A549 (cell line): ENCODE results near the gene OR13G1. TPM values are rescaled to one million over a fixed set of nuclear protein-coding genes. Genes with fewer than 3 reads are reported as not detected.

Source experiments
- ATAC-seq, 2 experiments: fragments of 200-7000 bp in 1 of 2; fragments of >200 bp in 1 of 2; cut with Nextera tagmentation in 1 of 2; cut with Tn5 transposase in 1 of 2; 3 replicates each; pipeline versions ENCODE4 v1.8.0 to v1.9.1; 2018 to 2020; ENCODE audit warnings: mild to moderate bottlenecking in 1 of 2, moderate library complexity in 1 of 2
- CTCF ChIA-PET: fragments of 300-600 bp; sonication (Branson Sonifier 250); formaldehyde crosslinking; extraction: SDS; loops from one replicate; lab custom pipeline; 2021; ENCODE audit warnings: antibody characterized with exemption, inconsistent platforms; lab: Yijun Ruan, JAX
- POLR2A ChIA-PET: fragments of 350-600 bp; formaldehyde crosslinking; extraction: SDS; loops from one replicate; lab custom pipeline; 2021; ENCODE audit warnings: antibody characterized with exemption, inconsistent platforms; lab: Yijun Ruan, JAX
- DNase-seq, 2 experiments: peaks; one replicate each; pipeline versions ENCODE4 v3.0.0 to v3.0.0-alpha.2; 2011 to 2016; ENCODE audit warnings: low read depth in 1 of 2, low spot score in 1 of 2
- FAIRE-seq: peaks from 2 replicates; lab custom pipeline; 2011; peaks lifted over from hg19 to GRCh38; lab: Jason Lieb, UNC
- H3K27ac ChIP-seq, 2 experiments: fragments of >200 bp; sonication (Bioruptor Twin); formaldehyde crosslinking; 3 replicates each; pipeline ENCODE4 v1.5.1; 2016 to 2017
- H3K4me1 ChIP-seq: fragments of >200 bp; sonication (Bioruptor Twin); formaldehyde crosslinking; 3 replicates; pipeline ENCODE4 v1.6.1; 2016
- H3K4me2 ChIP-seq: fragments of >200 bp; sonication (Bioruptor Twin); formaldehyde crosslinking; 3 replicates; pipeline ENCODE4 v1.6.1; 2016
- H3K4me3 ChIP-seq: fragments of >200 bp; sonication (Bioruptor Twin); formaldehyde crosslinking; 3 replicates; pipeline ENCODE4 v1.5.1; 2016
- H3K9me3 ChIP-seq: fragments of >200 bp; sonication (Bioruptor Twin); formaldehyde crosslinking; 3 replicates; pipeline ENCODE4 v1.6.1; 2016
- BHLHE40 ChIP-seq: IDR thresholded peaks from 2 replicates; pipeline ENCODE4 v1.6.1; 2012; ENCODE audit warnings: low read depth, low read length, inconsistent platforms
- CTCF ChIP-seq: fragments of >200 bp; sonication (Bioruptor Twin); formaldehyde crosslinking; IDR thresholded peaks from 3 replicates; pipeline ENCODE4 v1.5.1; 2016
- EHMT2 ChIP-seq: fragments of 200-600 bp; sonication (generic); IDR thresholded peaks from 2 replicates; pipeline ENCODE4 v1.6.1; 2016; ENCODE audit warnings: antibody characterized with exemption, low read depth, mild to moderate bottlenecking, moderate library complexity
- EP300 ChIP-seq, 2 experiments: fragments of >200 bp; sonication (Bioruptor Twin); formaldehyde crosslinking; IDR thresholded peaks; 2 replicates in 1 of 2; 3 replicates in 1 of 2; pipeline ENCODE4 v1.6.1; 2016 to 2017
- ESRRA ChIP-seq: fragments of 150-350 bp; IDR thresholded peaks from 2 replicates; pipeline ENCODE4 v1.6.1; 2014; ENCODE audit warnings: mild to moderate bottlenecking, low read length, borderline replicate concordance
- FOSL2 ChIP-seq, 2 experiments: fragments of 450-650 bp in 1 of 2; fragments of >200 bp in 1 of 2; sonication (Bioruptor Twin) in 1 of 2; formaldehyde crosslinking; IDR thresholded peaks; 2 replicates each; pipeline versions ENCODE4 v1.5.0 to v1.6.1; 2016 to 2020; ENCODE audit warnings: mild to moderate bottlenecking in 1 of 2, moderate library complexity in 1 of 2
- HOXB5 ChIP-seq: fragments of 250-450 bp; sonication (Bioruptor Pico); IDR thresholded peaks from 2 replicates; pipeline ENCODE4 v1.5.0; 2020; ENCODE audit warnings: mild to moderate bottlenecking, moderate library complexity
- JUN ChIP-seq, 2 experiments: fragments of >200 bp; sonication (Bioruptor Twin); formaldehyde crosslinking; IDR thresholded peaks; 2 replicates in 1 of 2; 3 replicates in 1 of 2; pipeline ENCODE4 v1.6.1; 2016 to 2017
- JUNB ChIP-seq: fragments of >200 bp; sonication (Bioruptor Twin); formaldehyde crosslinking; IDR thresholded peaks from 2 replicates; pipeline ENCODE4 v1.6.1; 2016
- KDM5A ChIP-seq: fragments of 200-600 bp; sonication (generic); IDR thresholded peaks from 2 replicates; pipeline ENCODE4 v1.6.1; 2016; ENCODE audit warnings: antibody characterized with exemption, mild to moderate bottlenecking
- MAFK ChIP-seq: fragments of 450-650 bp; IDR thresholded peaks from 2 replicates; pipeline ENCODE4 v1.6.1; 2014; ENCODE audit not compliant: partially characterized antibody
- MAZ ChIP-seq: fragments of 150-350 bp; IDR thresholded peaks from 2 replicates; pipeline ENCODE4 v1.6.1; 2014; ENCODE audit warnings: antibody characterized with exemption, low read depth, low read length, borderline replicate concordance
- NFE2L2 ChIP-seq: fragments of 150-350 bp; conservative IDR thresholded peaks from 2 replicates; pipeline ENCODE4 v1.6.1; 2014; ENCODE audit warnings: low read length
- NPAS2 ChIP-seq: fragments of 250-450 bp; sonication (Bioruptor Pico); IDR thresholded peaks from 2 replicates; pipeline ENCODE4 v1.8.0; 2022; ENCODE audit warnings: mild to moderate bottlenecking, moderate library complexity, borderline replicate concordance
- POLR2AphosphoS2 ChIP-seq: conservative IDR thresholded peaks from 2 replicates; pipeline ENCODE4 v1.6.1; 2012; ENCODE audit warnings: low read length, improper control_type of control experiment, inconsistent platforms
- RAD21 ChIP-seq, 2 experiments: fragments of >200 bp in 1 of 2; sonication (Bioruptor Twin) in 1 of 2; formaldehyde crosslinking in 1 of 2; IDR thresholded peaks in 1 of 2; conservative IDR thresholded peaks in 1 of 2; 2 replicates in 1 of 2; 3 replicates in 1 of 2; pipeline ENCODE4 v1.6.1; 2012 to 2018; ENCODE audit warnings: inconsistent platforms in 1 of 2
- RARB ChIP-seq: fragments of 250-450 bp; sonication (Bioruptor Pico); IDR thresholded peaks from 2 replicates; pipeline ENCODE4 v1.8.0; 2021; ENCODE audit warnings: mild to moderate bottlenecking, moderate library complexity
- REST ChIP-seq: fragments of 200-600 bp; sonication (generic); IDR thresholded peaks from 2 replicates; pipeline ENCODE4 v1.6.1; 2016; ENCODE audit warnings: antibody characterized with exemption, mild to moderate bottlenecking, moderate library complexity
- RFX5 ChIP-seq: fragments of 450-650 bp; IDR thresholded peaks from 2 replicates; pipeline ENCODE4 v1.7.1; 2014; ENCODE audit warnings: antibody characterized with exemption, mild to moderate bottlenecking, moderate library complexity
- SMC3 ChIP-seq: fragments of >200 bp; sonication (Bioruptor Twin); formaldehyde crosslinking; IDR thresholded peaks from 3 replicates; pipeline ENCODE4 v1.6.1; 2018; ENCODE audit warnings: inconsistent platforms
- TP53 ChIP-seq: fragments of 250-450 bp; sonication (Bioruptor Pico); IDR thresholded peaks from 2 replicates; pipeline ENCODE4 v1.5.0; 2021; ENCODE audit warnings: mild to moderate bottlenecking, moderate library complexity
- WGBS: methylation state at CpG from one replicate; pipeline ENCODE4 v1.1.6; 2017; ENCODE audit errors: missing lambda C conversion rate; 5-methylcytosine and 5-hydroxymethylcytosine counted together
- polyA minus RNA-seq: library from RNA; depleted of rRNA, polyadenylated mRNA; stranded (reverse); fragments of >200 nt; gene quantifications from 2 replicates; pipeline ENCODE4 v1.2.3, GENCODE V29; 2011; rRNA and poly(A)+ RNA removed
- polyA plus RNA-seq, 4 experiments: library from polyadenylated mRNA; depleted of rRNA in 3 of 4; stranded (reverse); fragments of >200 nt; fragmentation: RNase III in 1 of 4; extraction: RNeasy Plus Mini Kit Qiagen cat#74134 plus additional on column Dnase treatment in 1 of 4; gene quantifications; 2 replicates in 3 of 4; 3 replicates in 1 of 4; pipeline ENCODE4 v1.2.3, GENCODE V29; 2011 to 2017
- TF ChIP-seq, protein P1 (sequence below): fragments of 250-450 bp; sonication (Bioruptor Pico); IDR thresholded peaks from 2 replicates; pipeline ENCODE4 v1.5.0; 2020; ENCODE audit warnings: low read depth, mild to moderate bottlenecking, moderate library complexity
- TF ChIP-seq, protein P2 (sequence below): fragments of >200 bp; sonication (Bioruptor Twin); formaldehyde crosslinking; IDR thresholded peaks from 3 replicates; pipeline ENCODE4 v1.6.1; 2016
- TF ChIP-seq, protein P3 (sequence below): fragments of 450-650 bp; IDR thresholded peaks from 2 replicates; pipeline ENCODE4 v1.6.1; 2014; ENCODE audit warnings: antibody characterized with exemption

The OR13G1 gene
- polyA plus RNA-seq (2011; rRNA removed) = not detected in 2 replicates
- not detected in 2 replicates for polyA plus RNA-seq (2012; cell fraction: cytosol; rRNA removed)
- polyA plus RNA-seq (2012; cell fraction: nucleus; rRNA removed) = not detected in 2 replicates
- polyA plus RNA-seq (2017; fragmentation: RNase III; extraction: RNeasy Plus Mini Kit Qiagen cat#74134 plus additional on column Dnase treatment) = not detected in 3 replicates
- polyA minus RNA-seq = not detected in 2 replicates

DNA sequence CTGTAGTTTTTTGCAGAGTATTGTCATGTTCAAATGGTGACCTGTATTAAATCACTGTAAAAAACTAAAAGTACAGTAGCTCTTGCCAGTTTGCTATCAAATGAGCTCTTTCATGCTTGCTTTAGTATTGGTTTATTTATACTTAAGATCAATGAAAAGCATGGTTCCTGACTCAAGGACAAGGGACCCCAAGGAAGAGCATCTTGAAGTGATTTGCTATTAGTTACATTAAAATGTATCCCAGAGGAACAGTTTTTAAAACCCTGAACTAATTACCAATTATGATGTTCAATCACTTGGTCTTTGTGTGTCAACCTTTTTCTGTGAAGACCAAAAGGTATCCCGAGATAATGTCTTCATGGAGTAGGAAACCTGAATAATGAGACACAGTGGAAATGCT, at the start of gene OR13G1:
TSS of gene OR13G1 (minus strand) at position 101 of the 400 bp plus-strand sequence. CDS start 6,698 bp downstream, outside the sequence.
- Histone ChIP-seq H3K27ac (no peak within 1 kb of the TSS), H3K9me3 (peaks cover 6% of the 10 kb centered on the region; the same call in 1 of the 3 replicates), H3K4me2 (no peak within 1 kb of the TSS), H3K4me3 (no peak within 1 kb of the TSS), H3K4me1 (no peaks in the 10 kb centered on the region)
- CTCF ChIA-PET = no interaction called here
- WGBS = 4% methylated on average over 1 of the region's 1 CpG
- FAIRE-seq = no peak
- no peak for TF ChIP-seq REST
- no peak for TF ChIP-seq HOXB5
- TF ChIP-seq JUN (IDR thresholded peaks at IDR 0.05) = no peak
- no peak for TF ChIP-seq KDM5A
- TF ChIP-seq EP300 (IDR thresholded peaks at IDR 0.05) = no peak
- TF ChIP-seq, protein P1, sequence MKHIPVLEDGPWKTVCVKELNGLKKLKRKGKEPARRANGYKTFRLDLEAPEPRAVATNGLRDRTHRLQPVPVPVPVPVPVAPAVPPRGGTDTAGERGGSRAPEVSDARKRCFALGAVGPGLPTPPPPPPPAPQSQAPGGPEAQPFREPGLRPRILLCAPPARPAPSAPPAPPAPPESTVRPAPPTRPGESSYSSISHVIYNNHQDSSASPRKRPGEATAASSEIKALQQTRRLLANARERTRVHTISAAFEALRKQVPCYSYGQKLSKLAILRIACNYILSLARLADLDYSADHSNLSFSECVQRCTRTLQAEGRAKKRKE (CRISPR knock-in tag) = no peak
- TF ChIP-seq MAZ = no peak
- no peak for DNase-seq
- POLR2A ChIA-PET = no interaction called here
- ATAC-seq = no peak

DNA sequence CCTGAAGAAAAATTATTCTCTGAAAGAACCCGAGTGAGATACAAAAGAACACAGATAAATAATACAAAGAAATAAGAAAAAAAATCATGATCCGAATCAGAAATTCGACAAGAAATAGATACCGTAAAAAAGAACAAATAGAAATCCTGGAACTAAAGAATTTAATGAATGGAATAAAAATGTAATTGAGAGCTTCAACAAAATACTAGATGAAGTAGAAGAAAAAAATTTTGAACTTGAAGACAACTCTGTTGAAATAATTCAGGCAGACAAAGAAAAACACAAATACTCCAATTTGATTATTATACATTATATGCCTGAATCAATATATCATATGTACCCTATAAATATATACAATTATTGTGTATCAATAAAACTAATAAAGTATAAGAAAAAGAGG, 41.7 kb upstream of the OR13G1 start:
- 3% methylated on average over 4 of the region's 4 CpGs for WGBS
- FAIRE-seq = no peak
- CTCF ChIA-PET = no interaction called here

More for the DNA sequence above, 41.7 kb upstream of the OR13G1 start:
- Histone ChIP-seq H3K27ac (no peak overlapping the region), H3K4me3 (no peak overlapping the region), H3K4me1 (no peaks in the 10 kb centered on the region), H3K9me3 (no peaks in the 10 kb centered on the region)
- DNase-seq = no peak
- ATAC-seq = no peak
- TF ChIP-seq NFE2L2 (no peak), TP53 (CRISPR knock-in tag) (no peak), JUNB (no peak), RFX5 (no peak), RAD21 (conservative IDR thresholded peaks at IDR 0.05 in 1 of 2, IDR thresholded peaks at IDR 0.05 in 1 of 2) (no peak), CTCF (no peak), FOSL2 (IDR thresholded peaks at IDR 0.05) (no peak), FOSL2 (CRISPR knock-in tag; IDR thresholded peaks at IDR 0.05) (no peak), RARB (no peak), SMC3 (no peak), POLR2AphosphoS2 (no peak), KDM5A (no peak), MAFK (no peak), BHLHE40 (no peak), NPAS2 (no peak), EHMT2 (no peak), HOXB5 (no peak), ESRRA (no peak)
- TF ChIP-seq, protein P2, sequence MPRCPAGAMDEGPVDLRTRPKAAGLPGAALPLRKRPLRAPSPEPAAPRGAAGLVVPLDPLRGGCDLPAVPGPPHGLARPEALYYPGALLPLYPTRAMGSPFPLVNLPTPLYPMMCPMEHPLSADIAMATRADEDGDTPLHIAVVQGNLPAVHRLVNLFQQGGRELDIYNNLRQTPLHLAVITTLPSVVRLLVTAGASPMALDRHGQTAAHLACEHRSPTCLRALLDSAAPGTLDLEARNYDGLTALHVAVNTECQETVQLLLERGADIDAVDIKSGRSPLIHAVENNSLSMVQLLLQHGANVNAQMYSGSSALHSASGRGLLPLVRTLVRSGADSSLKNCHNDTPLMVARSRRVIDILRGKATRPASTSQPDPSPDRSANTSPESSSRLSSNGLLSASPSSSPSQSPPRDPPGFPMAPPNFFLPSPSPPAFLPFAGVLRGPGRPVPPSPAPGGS = no peak
- TF ChIP-seq, protein P1 (CRISPR knock-in tag) = no peak
- TF ChIP-seq, protein P3, sequence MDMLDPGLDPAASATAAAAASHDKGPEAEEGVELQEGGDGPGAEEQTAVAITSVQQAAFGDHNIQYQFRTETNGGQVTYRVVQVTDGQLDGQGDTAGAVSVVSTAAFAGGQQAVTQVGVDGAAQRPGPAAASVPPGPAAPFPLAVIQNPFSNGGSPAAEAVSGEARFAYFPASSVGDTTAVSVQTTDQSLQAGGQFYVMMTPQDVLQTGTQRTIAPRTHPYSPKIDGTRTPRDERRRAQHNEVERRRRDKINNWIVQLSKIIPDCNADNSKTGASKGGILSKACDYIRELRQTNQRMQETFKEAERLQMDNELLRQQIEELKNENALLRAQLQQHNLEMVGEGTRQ = no peak
- TF ChIP-seq, all 56 proteins: peak for 0
- POLR2A ChIA-PET = no interaction called here
- no peak overlapping the region for H3K4me2 ChIP-seq
